Liver (tissue), 9 donors: ENCODE measurements around the gene FZD4. TPM values are rescaled to one million over a fixed set of nuclear protein-coding genes. Genes with fewer than 3 reads are reported as not detected.
"Not testable (repeated sequence)": the region's sequence is repeated elsewhere in the genome, so short reads cannot be mapped to it uniquely, and the experiment has no call there.

Source experiments
- DNase-seq: peaks from one replicate; pipeline ENCODE4 v3.0.0-alpha.2; 2017; ENCODE audit warnings: low spot score
- H3K27ac ChIP-seq, 2 donors: one replicate each; pipeline ENCODE4 v1.7.0; 2013; ENCODE audit warnings: inconsistent platforms in 2 of 2, low read length in 2 of 2, control low read depth in 1 of 2, low read depth in 1 of 2, mild to moderate bottlenecking in 1 of 2
- H3K27me3 ChIP-seq, 4 donors: one replicate each; pipeline versions ENCODE4 v1.6.1 to v1.7.0; 2013; ENCODE audit warnings: low read length in 3 of 4, inconsistent platforms in 1 of 4, mild to moderate bottlenecking in 1 of 4, moderate library complexity in 1 of 4; ENCODE audit not compliant: control insufficient read depth in 4 of 4, insufficient read depth in 4 of 4
- H3K36me3 ChIP-seq, 4 donors: one replicate each; pipeline versions ENCODE4 v1.6.1 to v1.7.0; 2013; ENCODE audit warnings: low read length in 3 of 4, mild to moderate bottlenecking in 3 of 4, low read depth in 1 of 4, moderate library complexity in 1 of 4; ENCODE audit not compliant: control insufficient read depth in 4 of 4, insufficient read depth in 3 of 4
- H3K4me1 ChIP-seq, 4 donors: one replicate each; pipeline versions ENCODE4 v1.6.1 to v1.7.0; 2013; ENCODE audit warnings: low read length in 3 of 4, mild to moderate bottlenecking in 3 of 4, moderate library complexity in 1 of 4; ENCODE audit not compliant: control insufficient read depth in 4 of 4, insufficient read depth in 4 of 4
- H3K4me3 ChIP-seq, 3 donors: one replicate each; pipeline versions ENCODE4 v1.6.1 to v1.7.0; 2013; ENCODE audit warnings: low read length in 3 of 3, control low read depth in 1 of 3, low read depth in 1 of 3, mild to moderate bottlenecking in 1 of 3
- H3K9ac ChIP-seq, 2 donors: one replicate each; pipeline ENCODE4 v1.7.0; 2013; ENCODE audit warnings: low read length in 2 of 2, mild to moderate bottlenecking in 2 of 2, moderate library complexity in 2 of 2, control low read depth in 1 of 2, low read depth in 1 of 2
- H3K9me3 ChIP-seq, 4 donors: one replicate each; pipeline versions ENCODE4 v1.6.1 to v1.7.0; 2013; ENCODE audit warnings: low read length in 3 of 4; ENCODE audit not compliant: control insufficient read depth in 4 of 4
- CTCF ChIP-seq: fragments of 150-350 bp; IDR thresholded peaks from 2 replicates; pipeline ENCODE4 v1.5.1; 2017; ENCODE audit warnings: improper control_type of control experiment, low read depth, low read length; ENCODE audit not compliant: missing input control
- EGR1 ChIP-seq, 2 donors: IDR thresholded peaks; 2 replicates each; pipeline ENCODE4 v1.6.1; 2016 to 2018; ENCODE audit warnings: antibody characterized with exemption in 2 of 2, low read depth in 2 of 2
- FOXA1 ChIP-seq: IDR thresholded peaks from 2 replicates; pipeline ENCODE4 v1.6.1; 2016; ENCODE audit warnings: antibody characterized with exemption
- FOXA2 ChIP-seq: IDR thresholded peaks from 2 replicates; pipeline ENCODE4 v1.6.1; 2016; ENCODE audit warnings: antibody characterized with exemption
- GABPA ChIP-seq, 2 donors: IDR thresholded peaks in 1 of 2; conservative IDR thresholded peaks in 1 of 2; 2 replicates each; pipeline ENCODE4 v1.6.1; 2016; ENCODE audit warnings: antibody characterized with exemption in 2 of 2, mild to moderate bottlenecking in 1 of 2, moderate library complexity in 1 of 2
- HNF4A ChIP-seq, 2 donors: conservative IDR thresholded peaks; 2 replicates each; pipeline ENCODE4 v1.6.1; 2016; ENCODE audit warnings: antibody characterized with exemption in 2 of 2, mild to moderate bottlenecking in 2 of 2
- HNF4G ChIP-seq: IDR thresholded peaks from 2 replicates; pipeline ENCODE4 v1.6.1; 2016; ENCODE audit warnings: antibody characterized with exemption
- JUND ChIP-seq, 2 donors: IDR thresholded peaks; 2 replicates each; pipeline ENCODE4 v1.6.1; 2016; ENCODE audit warnings: antibody characterized with exemption in 2 of 2
- MAX ChIP-seq: IDR thresholded peaks from 2 replicates; pipeline ENCODE4 v1.6.1; 2016; ENCODE audit warnings: antibody characterized with exemption
- NR2F2 ChIP-seq: IDR thresholded peaks from 2 replicates; pipeline ENCODE4 v1.6.1; 2016; ENCODE audit warnings: antibody characterized with exemption
- RAD21 ChIP-seq, 2 donors: IDR thresholded peaks; 2 replicates each; pipeline ENCODE4 v1.6.1; 2016; ENCODE audit warnings: antibody characterized with exemption in 2 of 2, mild to moderate bottlenecking in 2 of 2
- RXRA ChIP-seq, 2 donors: IDR thresholded peaks; 2 replicates each; pipeline ENCODE4 v1.6.1; 2017 to 2018; ENCODE audit warnings: antibody characterized with exemption in 2 of 2, mild to moderate bottlenecking in 1 of 2
- SP1 ChIP-seq: IDR thresholded peaks from 2 replicates; pipeline ENCODE4 v1.6.1; 2018; ENCODE audit warnings: antibody characterized with exemption, mild to moderate bottlenecking
- TAF1 ChIP-seq: conservative IDR thresholded peaks from 2 replicates; pipeline ENCODE4 v1.6.1; 2016; ENCODE audit warnings: antibody characterized with exemption, mild to moderate bottlenecking
- YY1 ChIP-seq: IDR thresholded peaks from 2 replicates; pipeline ENCODE4 v1.6.1; 2016; ENCODE audit warnings: antibody characterized with exemption, mild to moderate bottlenecking
- WGBS: extraction: QIAGEN DNeasy Blood & Tissue Kit; methylation state at CpG from one replicate; pipeline ENCODE4 v1.1.7; 2013; 5-methylcytosine and 5-hydroxymethylcytosine counted together
- polyA plus RNA-seq, 2 donors: library from polyadenylated mRNA; stranded (reverse) in 1 of 2; unstranded in 1 of 2; fragments of 200-250 nt in 1 of 2; fragments of >200 nt in 1 of 2; fragmentation: Nextera tagmentation in 1 of 2; extraction: Ambion mirVana in 1 of 2; gene quantifications; one replicate each; pipeline versions ENCODE4 v1.2.1 to v1.2.3, GENCODE V29; 2013 to 2015
- total RNA-seq, 2 donors: library from RNA; depleted of rRNA; stranded (reverse); fragments of >200 nt; gene quantifications; one replicate each; pipeline ENCODE4 v1.2.3, GENCODE V29; 2014
- TF ChIP-seq, protein P1 (sequence below): IDR thresholded peaks from 2 replicates; pipeline ENCODE4 v1.6.1; 2016; ENCODE audit warnings: antibody characterized with exemption, mild to moderate bottlenecking
- TF ChIP-seq, protein P2 (sequence below): IDR thresholded peaks from 2 replicates; pipeline ENCODE4 v1.6.1; 2016; ENCODE audit warnings: antibody characterized with exemption
- TF ChIP-seq, protein P3 (sequence below): IDR thresholded peaks from 2 replicates; pipeline ENCODE4 v1.6.1; 2016; ENCODE audit warnings: antibody characterized with exemption
- donor health status: healthy.
- donor health status: healthy.
- donor health status: healthy.
- donor health status: healthy.
- donor health status: healthy.

Gene FZD4
- total and polyA plus RNA-seq, 4 donors, result 4.9 to 23.7 (median 8.2) TPM

GRCh38 chr11:86947541-86947940 lies 7.7 kb downstream of the FZD4 start:
- Histone ChIP-seq H3K27ac (no peak overlapping the region), H3K9ac (no peak overlapping the region), H3K9me3 (no peaks in the 10 kb centered on the region), H3K4me1 (peaks cover 0 to 10% (median 5%) of the 10 kb centered on the region in 4 donors), H3K27me3 (no peaks in the 10 kb centered on the region), H3K36me3 (peaks cover 0 to 13% (median 5%) of the 10 kb centered on the region in 4 donors), H3K4me3 (no peak overlapping the region)
- no peak for DNase-seq
- TF ChIP-seq RAD21 (IDR thresholded peaks at IDR 0.05) (no peak), JUND (IDR thresholded peaks at IDR 0.05) (no peak), SP1 (no peak), RXRA (IDR thresholded peaks at IDR 0.05) (no peak), FOXA2 (no peak), HNF4A (conservative IDR thresholded peaks at IDR 0.05) (no peak), CTCF (no peak), EGR1 (IDR thresholded peaks at IDR 0.05; ENCODE audit: low read depth in 2 of 2) (no peak), HNF4G (no peak), NR2F2 (no peak), FOXA1 (no peak), YY1 (no peak), GABPA (IDR thresholded peaks at IDR 0.05 in 1 of 2, conservative IDR thresholded peaks at IDR 0.05 in 1 of 2) (no peak), TAF1 (no peak), MAX (no peak)
- TF ChIP-seq, protein P1, sequence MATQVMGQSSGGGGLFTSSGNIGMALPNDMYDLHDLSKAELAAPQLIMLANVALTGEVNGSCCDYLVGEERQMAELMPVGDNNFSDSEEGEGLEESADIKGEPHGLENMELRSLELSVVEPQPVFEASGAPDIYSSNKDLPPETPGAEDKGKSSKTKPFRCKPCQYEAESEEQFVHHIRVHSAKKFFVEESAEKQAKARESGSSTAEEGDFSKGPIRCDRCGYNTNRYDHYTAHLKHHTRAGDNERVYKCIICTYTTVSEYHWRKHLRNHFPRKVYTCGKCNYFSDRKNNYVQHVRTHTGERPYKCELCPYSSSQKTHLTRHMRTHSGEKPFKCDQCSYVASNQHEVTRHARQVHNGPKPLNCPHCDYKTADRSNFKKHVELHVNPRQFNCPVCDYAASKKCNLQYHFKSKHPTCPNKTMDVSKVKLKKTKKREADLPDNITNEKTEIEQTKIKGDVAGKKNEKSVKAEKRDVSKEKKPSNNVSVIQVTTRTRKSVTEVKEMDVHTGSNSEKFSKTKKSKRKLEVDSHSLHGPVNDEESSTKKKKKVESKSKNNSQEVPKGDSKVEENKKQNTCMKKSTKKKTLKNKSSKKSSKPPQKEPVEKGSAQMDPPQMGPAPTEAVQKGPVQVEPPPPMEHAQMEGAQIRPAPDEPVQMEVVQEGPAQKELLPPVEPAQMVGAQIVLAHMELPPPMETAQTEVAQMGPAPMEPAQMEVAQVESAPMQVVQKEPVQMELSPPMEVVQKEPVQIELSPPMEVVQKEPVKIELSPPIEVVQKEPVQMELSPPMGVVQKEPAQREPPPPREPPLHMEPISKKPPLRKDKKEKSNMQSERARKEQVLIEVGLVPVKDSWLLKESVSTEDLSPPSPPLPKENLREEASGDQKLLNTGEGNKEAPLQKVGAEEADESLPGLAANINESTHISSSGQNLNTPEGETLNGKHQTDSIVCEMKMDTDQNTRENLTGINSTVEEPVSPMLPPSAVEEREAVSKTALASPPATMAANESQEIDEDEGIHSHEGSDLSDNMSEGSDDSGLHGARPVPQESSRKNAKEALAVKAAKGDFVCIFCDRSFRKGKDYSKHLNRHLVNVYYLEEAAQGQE, result no peak
- TF ChIP-seq, protein P2, sequence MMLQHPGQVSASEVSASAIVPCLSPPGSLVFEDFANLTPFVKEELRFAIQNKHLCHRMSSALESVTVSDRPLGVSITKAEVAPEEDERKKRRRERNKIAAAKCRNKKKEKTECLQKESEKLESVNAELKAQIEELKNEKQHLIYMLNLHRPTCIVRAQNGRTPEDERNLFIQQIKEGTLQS, result no peak
- TF ChIP-seq, protein P3, sequence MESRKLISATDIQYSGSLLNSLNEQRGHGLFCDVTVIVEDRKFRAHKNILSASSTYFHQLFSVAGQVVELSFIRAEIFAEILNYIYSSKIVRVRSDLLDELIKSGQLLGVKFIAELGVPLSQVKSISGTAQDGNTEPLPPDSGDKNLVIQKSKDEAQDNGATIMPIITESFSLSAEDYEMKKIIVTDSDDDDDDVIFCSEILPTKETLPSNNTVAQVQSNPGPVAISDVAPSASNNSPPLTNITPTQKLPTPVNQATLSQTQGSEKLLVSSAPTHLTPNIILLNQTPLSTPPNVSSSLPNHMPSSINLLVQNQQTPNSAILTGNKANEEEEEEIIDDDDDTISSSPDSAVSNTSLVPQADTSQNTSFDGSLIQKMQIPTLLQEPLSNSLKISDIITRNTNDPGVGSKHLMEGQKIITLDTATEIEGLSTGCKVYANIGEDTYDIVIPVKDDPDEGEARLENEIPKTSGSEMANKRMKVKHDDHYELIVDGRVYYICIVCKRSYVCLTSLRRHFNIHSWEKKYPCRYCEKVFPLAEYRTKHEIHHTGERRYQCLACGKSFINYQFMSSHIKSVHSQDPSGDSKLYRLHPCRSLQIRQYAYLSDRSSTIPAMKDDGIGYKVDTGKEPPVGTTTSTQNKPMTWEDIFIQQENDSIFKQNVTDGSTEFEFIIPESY, result no peak

GRCh38 chr11:86943505-86943904 lies 11.7 kb downstream of the FZD4 start:
- not testable (repeated sequence) for H3K27ac ChIP-seq, H3K9ac ChIP-seq, DNase-seq, H3K36me3 ChIP-seq, H3K9me3 ChIP-seq, H3K4me3 ChIP-seq, H3K27me3 ChIP-seq
- WGBS, result 91% methylated on average over 8 of the region's 8 CpGs
- H3K4me1 ChIP-seq, result peaks cover 9 to 31% (median 27%) of the 10 kb centered on the region in 4 donors
